ENCODE measurements around the gene NEDD4.
"Not testable (repeated sequence)": the region's sequence is repeated elsewhere in the genome, so short reads cannot be mapped to it uniquely, and the experiment has no call there.

NEDD4 gene

GRCh38 chr15:55952501-55953274, 40.7 kb downstream of the NEDD4 start:
- not testable (repeated sequence) for DNase-seq

DNA sequence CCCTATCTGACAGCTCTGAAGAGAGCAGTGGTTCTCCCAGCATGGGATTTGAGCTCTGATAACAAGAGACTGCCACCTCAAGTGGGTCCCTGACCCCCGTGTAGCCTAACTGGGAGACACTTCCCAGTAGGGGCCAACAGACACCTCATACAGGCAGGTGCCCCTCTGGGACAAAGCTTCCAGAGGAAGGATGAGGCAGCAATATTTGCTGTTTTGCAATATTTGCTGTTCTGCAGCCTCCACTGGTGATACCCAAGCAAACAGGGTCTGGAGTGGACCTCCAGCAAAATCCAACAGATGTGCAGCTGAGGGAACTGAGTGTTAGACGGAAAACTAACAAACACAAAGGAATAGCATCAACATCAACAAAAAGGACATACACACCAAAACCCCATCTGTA, 48.8 kb downstream of the NEDD4 start:
- not testable (repeated sequence) for DNase-seq

DNA sequence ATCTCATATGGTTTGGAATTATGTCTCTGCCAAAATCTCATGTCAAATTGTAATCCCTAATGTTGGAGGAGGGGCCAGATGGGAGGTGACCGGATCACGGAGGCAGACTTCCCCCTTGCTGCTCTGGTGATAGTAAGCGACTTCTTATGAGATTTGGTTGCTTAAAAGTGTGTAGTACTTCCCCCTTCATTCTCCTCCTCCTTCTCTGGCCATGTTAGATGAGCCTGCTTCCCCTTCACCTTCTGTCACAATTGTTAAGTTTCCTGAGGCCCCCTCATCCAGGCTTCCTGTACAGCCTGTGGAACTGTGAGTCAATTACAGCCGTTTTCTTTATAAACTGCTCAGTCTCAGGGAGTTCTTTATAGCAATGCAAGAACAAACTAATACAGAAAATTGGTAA, 51.1 kb downstream of the NEDD4 start:
- DNase-seq: no peak

DNA sequence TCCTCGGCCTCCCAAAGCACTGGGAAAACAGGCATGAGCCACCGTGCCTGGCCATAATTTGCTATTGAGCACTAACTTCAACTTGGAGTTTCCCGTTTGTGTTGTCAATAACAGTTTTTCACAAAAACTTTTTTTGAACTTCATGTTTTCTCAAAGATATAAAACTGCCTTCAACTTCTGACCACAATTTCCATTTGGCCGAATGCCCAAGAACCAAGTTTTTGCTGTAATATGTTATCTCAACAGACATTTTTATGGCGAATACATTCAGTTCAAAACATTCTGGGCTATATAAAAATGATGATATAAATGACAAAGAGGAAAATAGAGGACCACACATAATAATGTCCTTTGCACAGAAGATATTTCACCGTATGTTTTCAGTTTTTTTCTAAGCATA, 56.4 kb downstream of the NEDD4 start:
- peak; percentile 75 for DNase-seq

DNA sequence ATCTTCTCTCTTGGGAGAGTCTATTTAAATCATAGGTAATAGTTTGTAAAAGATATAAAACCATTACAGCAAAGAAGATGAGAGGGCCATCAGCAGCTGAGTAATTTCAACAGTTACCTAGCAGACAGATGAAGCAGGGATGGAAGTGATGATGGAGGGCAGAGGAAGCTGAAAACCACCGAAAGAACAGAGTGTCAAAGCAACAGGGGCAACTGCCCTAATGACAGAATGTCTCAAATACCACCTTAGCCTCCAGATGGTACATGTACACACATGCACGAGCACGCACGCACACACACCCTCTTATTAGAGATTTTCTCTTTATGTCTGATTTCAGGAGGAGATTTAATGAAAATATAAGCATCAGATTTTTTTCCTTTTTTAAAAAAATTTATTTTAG, 64.5 kb downstream of the NEDD4 start:
- no peak for DNase-seq

GRCh38 chr15:55921744-55922143, 71.7 kb downstream of the NEDD4 start:
- DNase-seq: no peak

GRCh38 chr15:55917881-55918296, 75.5 kb downstream of the NEDD4 start:
- DNase-seq: peak; percentile 50

- DNase-seq: no peak
Observed at GRCh38 chr15:55916666-55917409, 76.6 kb downstream of the NEDD4 start.

DNA sequence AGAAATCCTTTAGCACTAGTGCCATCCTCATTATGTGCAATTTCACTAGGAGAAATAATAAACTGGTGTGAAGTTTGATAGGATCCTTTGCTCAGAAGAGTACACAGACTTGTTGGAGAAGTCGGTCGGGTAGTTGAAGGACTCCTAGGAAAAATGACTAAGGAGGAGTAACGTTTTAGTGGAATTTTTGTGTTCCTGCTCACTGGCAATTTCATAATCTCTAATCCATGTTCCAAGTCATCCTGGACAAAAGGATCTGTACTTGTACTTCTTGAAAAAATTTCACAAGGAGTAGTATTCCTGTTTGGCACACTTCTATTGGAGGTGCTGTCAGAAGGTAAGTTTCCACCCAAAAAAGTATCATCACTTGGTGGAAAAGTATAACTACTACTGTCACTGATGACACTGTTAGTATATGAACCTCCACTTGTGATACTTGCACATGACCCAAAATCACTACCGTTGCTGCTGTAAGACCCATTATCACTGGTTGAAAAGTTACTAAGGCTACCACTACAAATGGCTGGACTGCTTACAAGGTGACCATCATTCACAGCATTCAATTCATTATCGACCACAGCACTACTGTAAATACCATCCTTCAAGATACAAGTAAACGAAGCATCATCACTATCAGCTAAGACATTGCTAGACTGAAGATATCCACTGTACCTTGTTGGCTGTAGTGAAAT, 77.4 kb downstream of the NEDD4 start:
- DNase-seq: no peak

DNA sequence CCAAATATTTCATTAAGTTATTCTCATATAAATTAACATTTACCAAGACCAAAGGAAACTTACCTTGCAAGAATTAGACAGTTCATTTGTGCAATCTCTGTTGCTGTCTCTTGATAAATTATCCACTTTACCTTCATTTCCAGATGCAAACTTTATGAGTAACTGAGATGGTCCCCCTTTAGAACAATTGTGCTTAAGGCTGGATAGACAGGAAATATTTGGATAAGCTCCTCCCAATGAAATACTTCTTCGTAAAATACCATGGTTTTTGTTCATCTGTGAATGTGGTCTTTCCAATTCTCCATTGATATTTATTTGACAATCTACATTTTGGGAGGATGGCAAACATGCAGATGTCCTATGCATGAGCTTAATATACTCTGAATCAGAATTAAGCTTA, 78.2 kb downstream of the NEDD4 start:
- DNase-seq: no peak

DNA sequence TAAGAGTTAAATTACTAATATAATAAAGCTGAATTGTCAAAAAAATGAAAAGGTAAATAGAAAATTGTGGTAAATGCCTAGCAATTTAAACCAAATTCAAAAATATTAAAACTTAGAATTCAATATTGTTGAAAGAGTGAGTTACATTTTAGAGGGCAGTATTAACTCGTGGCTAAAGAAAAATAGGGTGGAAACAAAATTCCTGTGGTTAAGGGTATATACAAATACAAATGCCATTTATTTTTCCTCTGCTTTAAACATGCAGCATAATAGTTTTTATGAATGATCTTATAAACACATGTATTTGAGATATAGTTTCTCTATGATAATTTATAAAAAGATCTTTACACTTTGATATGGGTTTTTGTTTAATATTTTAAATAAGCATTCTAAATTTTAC, 79.0 kb downstream of the NEDD4 start:
- no peak for DNase-seq

DNA sequence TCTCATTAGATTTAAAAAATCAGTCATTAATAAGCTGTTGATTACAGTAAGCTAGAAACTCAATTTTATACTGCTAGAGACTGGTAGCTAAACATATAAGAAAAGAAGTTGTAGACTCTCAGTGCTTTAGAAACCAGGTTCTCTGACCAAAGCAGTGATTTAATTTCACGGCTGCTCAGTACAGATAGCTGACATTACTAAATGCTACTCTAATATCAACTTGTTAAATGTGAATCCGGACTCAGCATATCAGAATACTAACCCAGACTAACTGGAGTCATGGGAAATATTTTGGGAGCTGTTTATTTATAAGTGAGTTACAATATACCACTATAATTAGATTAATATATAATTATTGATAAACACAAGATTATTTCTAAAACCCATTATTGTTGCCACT, 80.4 kb downstream of the NEDD4 start:
- DNase-seq: no peak

GRCh38 chr15:55909036-55909811, 84.2 kb downstream of the NEDD4 start:
- no peak for DNase-seq

DNA sequence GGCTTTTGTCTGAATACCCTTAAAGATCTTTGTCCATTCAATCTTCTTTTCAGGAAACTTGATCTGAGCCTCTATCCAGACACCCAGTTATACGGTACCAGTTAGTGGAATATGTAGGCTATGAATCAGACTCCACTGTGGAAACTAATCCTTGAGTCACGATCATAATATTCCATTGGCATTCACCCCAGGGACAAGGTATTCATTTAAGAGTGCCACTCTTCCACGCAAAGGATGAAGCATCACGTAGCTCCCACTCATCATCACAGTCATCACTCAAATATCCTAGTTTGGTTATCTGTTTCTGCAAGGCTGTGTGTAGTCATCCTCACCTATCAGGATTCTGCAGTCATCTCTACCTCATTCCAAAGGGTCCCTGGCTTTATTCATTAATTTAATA, 85.6 kb downstream of the NEDD4 start:
- no peak for DNase-seq

DNA sequence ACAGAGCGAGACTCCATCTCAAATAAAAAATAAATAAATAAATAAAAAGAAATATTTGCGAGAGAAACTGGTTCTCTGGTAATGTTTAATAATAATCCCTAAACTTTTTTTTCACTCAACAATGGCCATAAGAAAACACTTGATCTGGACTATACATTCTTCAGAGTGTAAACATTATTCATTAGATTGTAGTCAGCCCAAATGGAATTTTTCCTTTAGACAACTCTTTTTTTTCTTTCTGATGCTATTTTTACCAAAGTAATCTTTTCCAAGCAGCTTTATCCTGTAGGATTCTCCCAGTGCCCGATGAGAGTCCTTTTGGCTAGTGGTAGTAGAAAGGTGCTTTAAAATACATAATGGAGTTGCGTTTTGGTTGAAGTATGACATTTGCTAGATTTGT, 90.4 kb downstream of the NEDD4 start:
- no peak for DNase-seq

- no peak for DNase-seq
Observed at GRCh38 chr15:55900019-55900418, 93.4 kb downstream of the NEDD4 start.

- no peak for DNase-seq
Observed at GRCh38 chr15:55899537-55899936, 93.9 kb downstream of the NEDD4 start.

- peak; percentile 58 for DNase-seq
Observed at GRCh38 chr15:55897560-55898336, 95.7 kb downstream of the NEDD4 start.

DNA sequence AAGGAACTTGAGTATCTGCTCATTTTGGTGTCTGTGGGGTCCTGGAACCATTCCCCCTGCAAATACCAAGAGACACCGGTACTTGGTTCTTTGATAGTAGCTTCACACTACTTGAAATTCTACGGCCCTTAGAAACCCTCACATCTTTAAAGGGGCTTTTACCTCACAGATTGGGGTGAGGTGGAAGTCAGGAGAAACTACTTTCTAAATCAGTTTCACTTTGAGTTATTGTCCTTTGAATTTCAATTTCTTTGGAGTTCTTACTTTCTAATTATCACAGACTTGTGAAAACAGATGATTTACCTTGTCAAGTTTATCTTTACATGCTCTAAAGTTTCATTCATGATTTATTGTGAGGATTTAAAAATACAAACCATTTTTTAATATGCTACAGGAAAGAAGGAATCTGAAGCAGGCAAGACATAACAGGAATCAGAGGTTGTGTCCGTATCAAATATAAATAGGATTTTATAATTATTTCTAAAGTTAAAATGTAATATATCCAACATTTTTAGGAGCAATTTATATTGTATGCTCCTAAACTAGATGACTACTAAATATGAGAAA, 98.9 kb downstream of the NEDD4 start:
- no peak for DNase-seq

- DNase-seq: no peak
Observed at GRCh38 chr15:55893852-55894251, 99.6 kb downstream of the NEDD4 start.

DNA sequence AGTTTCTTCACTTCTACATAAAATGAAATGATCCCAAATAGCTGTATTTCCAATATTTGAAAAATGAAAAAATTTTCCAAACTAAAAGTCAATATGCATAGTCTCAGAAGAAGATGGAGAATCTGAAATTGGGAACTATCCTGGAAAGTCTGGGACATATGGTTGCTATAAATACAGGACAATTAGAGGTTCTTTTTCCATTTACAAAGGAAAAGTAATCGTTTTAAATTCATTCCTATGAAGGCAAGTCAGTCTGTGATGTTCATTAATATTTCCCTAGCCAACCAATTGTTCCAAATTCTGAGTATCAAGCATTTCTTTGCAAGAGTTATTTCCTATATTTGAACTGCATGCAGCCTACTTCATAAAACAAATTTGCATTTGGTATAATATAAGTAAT, 102.2 kb downstream of the NEDD4 start:
- DNase-seq: no peak

DNA sequence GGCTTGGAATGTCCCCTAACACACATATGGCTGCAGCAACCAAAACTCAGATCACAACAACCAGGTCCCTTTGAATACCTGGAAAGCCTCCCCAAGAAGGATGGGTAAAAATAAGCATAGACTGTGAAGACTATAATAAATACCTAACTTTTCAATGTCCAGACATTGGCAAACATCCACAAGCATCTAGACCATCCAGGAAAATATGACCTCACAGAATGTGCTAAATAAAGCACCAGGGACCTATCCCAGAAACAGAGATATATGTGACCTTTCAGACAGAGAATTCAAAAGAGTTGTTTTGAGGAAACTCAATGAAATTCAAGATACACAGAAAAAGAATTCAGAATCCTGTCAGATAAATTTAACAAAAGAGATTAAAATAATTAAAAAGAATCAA, 109.2 kb downstream of the NEDD4 start:
- no peak for DNase-seq
